GM19043 (cell line): ENCODE measurements around the gene FMN1.
"Not testable (repeated sequence)": the region's sequence is repeated elsewhere in the genome, so short reads cannot be mapped to it uniquely, and the experiment has no call there.

Experiments
- ATAC-seq: cut with Tn5 transposase; IDR thresholded peaks from one replicate; pipeline ENCODE4 v1.9.1; 2021; ENCODE audit warnings: low read depth; ENCODE audit not compliant: unreplicated experiment

Gene FMN1

GRCh38 chr15:32870240-32871033 is 324.1 kb downstream of the FMN1 start:
- ATAC-seq: no peak

- no peak for ATAC-seq
Observed at GRCh38 chr15:32869776-32870175, 324.7 kb downstream of the FMN1 start.

GRCh38 chr15:32867313-32867626 is 327.2 kb downstream of the FMN1 start:
- ATAC-seq: no peak

GRCh38 chr15:32866454-32867312 is 327.8 kb downstream of the FMN1 start:
- peak; percentile 50 for ATAC-seq

GRCh38 chr15:32864841-32865240 is 329.7 kb downstream of the FMN1 start:
- ATAC-seq: no peak

- no peak for ATAC-seq
Observed at GRCh38 chr15:32864051-32864450, 330.5 kb downstream of the FMN1 start.

GRCh38 chr15:32861761-32862160 is 332.8 kb downstream of the FMN1 start:
- ATAC-seq: no peak

GRCh38 chr15:32861174-32861573 is 333.3 kb downstream of the FMN1 start:
- no peak for ATAC-seq

- ATAC-seq: no peak
Observed at GRCh38 chr15:32859996-32860395, 334.5 kb downstream of the FMN1 start.

- no peak for ATAC-seq
Observed at GRCh38 chr15:32859251-32859650, 335.3 kb downstream of the FMN1 start.

GRCh38 chr15:32857732-32858131 is 336.8 kb downstream of the FMN1 start:
- ATAC-seq: no peak

- no peak for ATAC-seq
Observed at GRCh38 chr15:32856753-32857152, 337.8 kb downstream of the FMN1 start.

- no peak for ATAC-seq
Observed at GRCh38 chr15:32855942-32856341, 338.6 kb downstream of the FMN1 start.

- no peak for ATAC-seq
Observed at GRCh38 chr15:32853592-32853991, 340.9 kb downstream of the FMN1 start.

GRCh38 chr15:32852771-32853170 is 341.7 kb downstream of the FMN1 start:
- ATAC-seq: no peak

- ATAC-seq: no peak
Observed at GRCh38 chr15:32852017-32852416, 342.5 kb downstream of the FMN1 start.

- no peak for ATAC-seq
Observed at GRCh38 chr15:32851572-32851971, 342.9 kb downstream of the FMN1 start.

- no peak for ATAC-seq
Observed at GRCh38 chr15:32849769-32850668, 344.5 kb downstream of the FMN1 start.

- ATAC-seq: not testable (repeated sequence)
Observed at GRCh38 chr15:32846671-32847070, 347.8 kb downstream of the FMN1 start.

GRCh38 chr15:32844118-32844711 is 350.3 kb downstream of the FMN1 start:
- ATAC-seq: no peak
